Upper lobe of left lung (tissue), 4 donors: ENCODE data around the gene ENPP5.

Experiments used
- EP300 ChIP-seq, 4 donors: sonication (generic); formaldehyde crosslinking; IDR thresholded peaks; one replicate each; pipeline ENCODE4 v1.5.1; 2017; ENCODE audit warnings: antibody characterized with exemption in 4 of 4, control low read depth in 2 of 4
- POLR2A ChIP-seq, 4 donors: fragments of 450-650 bp; IDR thresholded peaks; one replicate each; pipeline ENCODE4 v1.5.1; 2016 to 2017; ENCODE audit warnings: antibody characterized with exemption in 4 of 4, mild to moderate bottlenecking in 2 of 4
- POLR2AphosphoS5 ChIP-seq, 2 donors: sonication (generic); formaldehyde crosslinking; IDR thresholded peaks; one replicate each; pipeline ENCODE4 v1.5.1; 2017; ENCODE audit warnings: antibody characterized with exemption in 2 of 2
- TF ChIP-seq, protein P1 (sequence below), 6 experiments: fragments of 450-650 bp in 4 of 6; fragments of 200-600 bp in 2 of 6; sonication (generic) in 2 of 6; IDR thresholded peaks; one replicate each; pipeline ENCODE4 v1.5.1; 2016 to 2019; ENCODE audit warnings: antibody characterized with exemption in 6 of 6

DNA sequence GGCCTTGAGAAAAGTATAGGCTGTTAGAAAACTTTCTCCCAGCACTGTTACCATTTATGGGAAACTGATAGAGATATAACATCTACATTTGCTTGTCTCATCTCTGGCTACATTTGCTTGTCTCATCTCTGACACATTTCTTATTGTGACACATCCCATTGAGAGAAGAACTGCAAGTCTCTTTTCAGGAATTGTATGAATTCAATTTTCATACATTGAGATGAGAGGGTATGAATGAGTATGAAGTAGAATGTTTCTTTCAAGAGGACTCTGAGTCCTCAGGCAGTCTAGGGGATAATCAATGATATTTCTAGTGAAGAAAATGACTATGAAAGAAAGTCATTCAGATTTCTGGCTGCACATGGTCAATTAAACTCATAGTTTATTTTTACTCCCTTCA lies 37.5 kb upstream of the ENPP5 start:
- TF ChIP-seq POLR2AphosphoS5 (IDR thresholded peaks at IDR 0.05): no peak
- no peak for TF ChIP-seq POLR2A (IDR thresholded peaks at IDR 0.05)
- no peak for TF ChIP-seq EP300 (IDR thresholded peaks at IDR 0.05)
- TF ChIP-seq, protein P1, sequence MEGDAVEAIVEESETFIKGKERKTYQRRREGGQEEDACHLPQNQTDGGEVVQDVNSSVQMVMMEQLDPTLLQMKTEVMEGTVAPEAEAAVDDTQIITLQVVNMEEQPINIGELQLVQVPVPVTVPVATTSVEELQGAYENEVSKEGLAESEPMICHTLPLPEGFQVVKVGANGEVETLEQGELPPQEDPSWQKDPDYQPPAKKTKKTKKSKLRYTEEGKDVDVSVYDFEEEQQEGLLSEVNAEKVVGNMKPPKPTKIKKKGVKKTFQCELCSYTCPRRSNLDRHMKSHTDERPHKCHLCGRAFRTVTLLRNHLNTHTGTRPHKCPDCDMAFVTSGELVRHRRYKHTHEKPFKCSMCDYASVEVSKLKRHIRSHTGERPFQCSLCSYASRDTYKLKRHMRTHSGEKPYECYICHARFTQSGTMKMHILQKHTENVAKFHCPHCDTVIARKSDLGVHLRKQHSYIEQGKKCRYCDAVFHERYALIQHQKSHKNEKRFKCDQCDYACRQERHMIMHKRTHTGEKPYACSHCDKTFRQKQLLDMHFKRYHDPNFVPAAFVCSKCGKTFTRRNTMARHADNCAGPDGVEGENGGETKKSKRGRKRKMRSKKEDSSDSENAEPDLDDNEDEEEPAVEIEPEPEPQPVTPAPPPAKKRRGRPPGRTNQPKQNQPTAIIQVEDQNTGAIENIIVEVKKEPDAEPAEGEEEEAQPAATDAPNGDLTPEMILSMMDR (IDR thresholded peaks at IDR 0.05): no peak
